Measurements from ENCODE around the gene VAMP5.

- peak; percentile 68 for TF ChIP-seq CTCF (IDR thresholded peaks at IDR 0.05; ENCODE audit: low read depth, low read length, missing input control)
- TF ChIP-seq RAD21 (IDR thresholded peaks at IDR 0.05) = peak; percentile 54 to 76
- no peak for TF ChIP-seq FOXA1 (IDR thresholded peaks at IDR 0.05)
- peak; percentile 50 for TF ChIP-seq SP1 (IDR thresholded peaks at IDR 0.05)
- peak; percentile 87 for TF ChIP-seq TAF1 (conservative IDR thresholded peaks at IDR 0.05)
- TF ChIP-seq, protein P1, sequence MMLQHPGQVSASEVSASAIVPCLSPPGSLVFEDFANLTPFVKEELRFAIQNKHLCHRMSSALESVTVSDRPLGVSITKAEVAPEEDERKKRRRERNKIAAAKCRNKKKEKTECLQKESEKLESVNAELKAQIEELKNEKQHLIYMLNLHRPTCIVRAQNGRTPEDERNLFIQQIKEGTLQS (IDR thresholded peaks at IDR 0.05) = no peak
- TF ChIP-seq, protein P2, sequence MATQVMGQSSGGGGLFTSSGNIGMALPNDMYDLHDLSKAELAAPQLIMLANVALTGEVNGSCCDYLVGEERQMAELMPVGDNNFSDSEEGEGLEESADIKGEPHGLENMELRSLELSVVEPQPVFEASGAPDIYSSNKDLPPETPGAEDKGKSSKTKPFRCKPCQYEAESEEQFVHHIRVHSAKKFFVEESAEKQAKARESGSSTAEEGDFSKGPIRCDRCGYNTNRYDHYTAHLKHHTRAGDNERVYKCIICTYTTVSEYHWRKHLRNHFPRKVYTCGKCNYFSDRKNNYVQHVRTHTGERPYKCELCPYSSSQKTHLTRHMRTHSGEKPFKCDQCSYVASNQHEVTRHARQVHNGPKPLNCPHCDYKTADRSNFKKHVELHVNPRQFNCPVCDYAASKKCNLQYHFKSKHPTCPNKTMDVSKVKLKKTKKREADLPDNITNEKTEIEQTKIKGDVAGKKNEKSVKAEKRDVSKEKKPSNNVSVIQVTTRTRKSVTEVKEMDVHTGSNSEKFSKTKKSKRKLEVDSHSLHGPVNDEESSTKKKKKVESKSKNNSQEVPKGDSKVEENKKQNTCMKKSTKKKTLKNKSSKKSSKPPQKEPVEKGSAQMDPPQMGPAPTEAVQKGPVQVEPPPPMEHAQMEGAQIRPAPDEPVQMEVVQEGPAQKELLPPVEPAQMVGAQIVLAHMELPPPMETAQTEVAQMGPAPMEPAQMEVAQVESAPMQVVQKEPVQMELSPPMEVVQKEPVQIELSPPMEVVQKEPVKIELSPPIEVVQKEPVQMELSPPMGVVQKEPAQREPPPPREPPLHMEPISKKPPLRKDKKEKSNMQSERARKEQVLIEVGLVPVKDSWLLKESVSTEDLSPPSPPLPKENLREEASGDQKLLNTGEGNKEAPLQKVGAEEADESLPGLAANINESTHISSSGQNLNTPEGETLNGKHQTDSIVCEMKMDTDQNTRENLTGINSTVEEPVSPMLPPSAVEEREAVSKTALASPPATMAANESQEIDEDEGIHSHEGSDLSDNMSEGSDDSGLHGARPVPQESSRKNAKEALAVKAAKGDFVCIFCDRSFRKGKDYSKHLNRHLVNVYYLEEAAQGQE (IDR thresholded peaks at IDR 0.05) = peak; percentile 83
Measured at GRCh38 chr2:85538507-85539360, 45.5 kb upstream of the VAMP5 start, which contains the start of gene MAT2A.
